A673 (cell line): ENCODE results near the gene EFCAB7. TPM values are rescaled to one million over a fixed set of nuclear protein-coding genes. Genes with fewer than 3 reads are reported as not detected.

ENCODE experiments used
- BruUV-seq: library from RNA; stranded (reverse); fragments of 400-500 nt; replicated peaks from 2 replicates; lab custom pipeline; 2021; lab: Mats Ljungman, UMichigan
- CTCF ChIA-PET: fragments of 300-600 bp; sonication (Branson Sonifier 250); formaldehyde crosslinking; loops from one replicate; lab custom pipeline; 2022; ENCODE audit warnings: antibody characterized with exemption; lab: Charles Lee
- POLR2A ChIA-PET: fragments of 300-600 bp; sonication (Branson Sonifier 250); formaldehyde crosslinking; loops from one replicate; lab custom pipeline; 2022; ENCODE audit warnings: antibody characterized with exemption; ENCODE audit not compliant: low non-redundant PET; lab: Charles Lee
- DNase-seq: peaks from one replicate; pipeline ENCODE4 v3.0.0-alpha.2; 2015; ENCODE audit warnings: low spot score
- H3K27ac ChIP-seq: fragments of 200-600 bp; sonication (generic); 2 replicates; pipeline ENCODE4 v1.5.1; 2016; ENCODE audit warnings: mixed run types, low read depth, mild to moderate bottlenecking, mixed read lengths, antibody characterized with exemption, low read length; ENCODE audit not compliant: poor library complexity, severe bottlenecking
- H3K27me3 ChIP-seq: fragments of 200-600 bp; sonication (generic); replicated peaks from 2 replicates; pipeline ENCODE4 v1.6.1; 2017; ENCODE audit warnings: mixed run types, low read depth, mild to moderate bottlenecking, mixed read lengths, antibody characterized with exemption, low read length; ENCODE audit not compliant: insufficient read depth, poor library complexity
- H3K36me3 ChIP-seq: fragments of 200-600 bp; sonication (generic); 2 replicates; pipeline ENCODE4 v1.6.1; 2016; ENCODE audit warnings: mixed run types, mild to moderate bottlenecking, mixed read lengths, antibody characterized with exemption, low read length; ENCODE audit not compliant: insufficient read depth, poor library complexity, severe bottlenecking
- H3K4me1 ChIP-seq: fragments of 200-600 bp; sonication (generic); 2 replicates; pipeline ENCODE4 v1.6.1; 2017; ENCODE audit warnings: mixed run types, mild to moderate bottlenecking, mixed read lengths, antibody characterized with exemption, low read length; ENCODE audit not compliant: insufficient read depth, poor library complexity, severe bottlenecking
- H3K4me3 ChIP-seq: fragments of 200-600 bp; sonication (generic); 2 replicates; pipeline ENCODE4 v1.5.1; 2016; ENCODE audit warnings: low read depth, mixed run types, mild to moderate bottlenecking, mixed read lengths, low read length; ENCODE audit not compliant: poor library complexity, severe bottlenecking
- H3K9me3 ChIP-seq: fragments of 200-600 bp; sonication (generic); 2 replicates; pipeline ENCODE4 v1.6.1; 2016; ENCODE audit warnings: mixed run types, low read depth, mild to moderate bottlenecking, mixed read lengths, antibody characterized with exemption, low read length; ENCODE audit not compliant: poor library complexity, severe bottlenecking
- EZH2 ChIP-seq: fragments of 200-600 bp; sonication (generic); IDR thresholded peaks from 2 replicates; pipeline ENCODE4 v1.6.1; 2017; ENCODE audit warnings: borderline replicate concordance, low read depth, mild to moderate bottlenecking, mixed read lengths, antibody characterized with exemption, low read length; ENCODE audit not compliant: poor library complexity, severe bottlenecking
- intact Hi-C: fragments of 100-400 bp; cut with micrococcal nuclease; formaldehyde crosslinking; loops from one replicate; pipeline ENCODE4 v1.10.0; 2022; ENCODE audit not compliant: unreplicated experiment
- total RNA-seq: library from RNA; stranded (reverse); gene quantifications from 2 replicates; pipeline ENCODE4 v1.2.3, GENCODE V29; 2021
- TF ChIP-seq, protein P1 (sequence below): fragments of 300-800, 200-600 bp; sonication (generic); conservative IDR thresholded peaks from 2 replicates; pipeline ENCODE4 v1.5.1; 2017; ENCODE audit warnings: low read depth, mild to moderate bottlenecking, antibody characterized with exemption, low read length, moderate library complexity, mixed read lengths

The EFCAB7 gene
- total RNA-seq, 1 experiment from 2014 or later = 21.6 TPM

DNA sequence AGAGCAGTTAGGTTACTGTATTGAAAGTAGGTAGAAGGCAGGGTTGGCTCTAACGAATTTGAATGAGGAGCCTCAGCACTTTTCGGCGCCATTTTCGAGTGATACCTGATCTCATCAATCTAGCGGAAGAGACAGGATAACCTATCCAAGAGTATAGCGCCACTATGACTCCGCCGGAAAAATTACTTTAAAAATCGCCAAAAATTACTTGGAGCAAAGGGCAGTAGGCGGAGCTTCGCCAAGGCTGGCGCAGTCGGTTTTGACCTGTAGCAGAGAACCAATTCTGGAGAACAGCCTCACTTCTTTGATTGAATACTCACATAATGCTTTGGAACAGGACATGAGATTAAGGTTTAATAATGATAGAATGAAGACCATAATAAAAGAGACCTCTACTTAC is 25.6 kb downstream of the EFCAB7 start:
- BruUV-seq = no TSS peak
- Histone ChIP-seq H3K9me3 (no peaks in the 10 kb centered on the region), H3K4me1 (no peaks in the 10 kb centered on the region), H3K27me3 (no peaks in the 10 kb centered on the region), H3K36me3 (no peaks in the 10 kb centered on the region), H3K4me3 (no peak overlapping the region), H3K27ac (no peak overlapping the region)
- POLR2A ChIA-PET = no interaction called here
- intact Hi-C loops = no loop called here
- DNase-seq = no peak
- CTCF ChIA-PET = no interaction called here
- TF ChIP-seq, protein P1, sequence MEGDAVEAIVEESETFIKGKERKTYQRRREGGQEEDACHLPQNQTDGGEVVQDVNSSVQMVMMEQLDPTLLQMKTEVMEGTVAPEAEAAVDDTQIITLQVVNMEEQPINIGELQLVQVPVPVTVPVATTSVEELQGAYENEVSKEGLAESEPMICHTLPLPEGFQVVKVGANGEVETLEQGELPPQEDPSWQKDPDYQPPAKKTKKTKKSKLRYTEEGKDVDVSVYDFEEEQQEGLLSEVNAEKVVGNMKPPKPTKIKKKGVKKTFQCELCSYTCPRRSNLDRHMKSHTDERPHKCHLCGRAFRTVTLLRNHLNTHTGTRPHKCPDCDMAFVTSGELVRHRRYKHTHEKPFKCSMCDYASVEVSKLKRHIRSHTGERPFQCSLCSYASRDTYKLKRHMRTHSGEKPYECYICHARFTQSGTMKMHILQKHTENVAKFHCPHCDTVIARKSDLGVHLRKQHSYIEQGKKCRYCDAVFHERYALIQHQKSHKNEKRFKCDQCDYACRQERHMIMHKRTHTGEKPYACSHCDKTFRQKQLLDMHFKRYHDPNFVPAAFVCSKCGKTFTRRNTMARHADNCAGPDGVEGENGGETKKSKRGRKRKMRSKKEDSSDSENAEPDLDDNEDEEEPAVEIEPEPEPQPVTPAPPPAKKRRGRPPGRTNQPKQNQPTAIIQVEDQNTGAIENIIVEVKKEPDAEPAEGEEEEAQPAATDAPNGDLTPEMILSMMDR = no peak
- TF ChIP-seq EZH2 = no peak

DNA sequence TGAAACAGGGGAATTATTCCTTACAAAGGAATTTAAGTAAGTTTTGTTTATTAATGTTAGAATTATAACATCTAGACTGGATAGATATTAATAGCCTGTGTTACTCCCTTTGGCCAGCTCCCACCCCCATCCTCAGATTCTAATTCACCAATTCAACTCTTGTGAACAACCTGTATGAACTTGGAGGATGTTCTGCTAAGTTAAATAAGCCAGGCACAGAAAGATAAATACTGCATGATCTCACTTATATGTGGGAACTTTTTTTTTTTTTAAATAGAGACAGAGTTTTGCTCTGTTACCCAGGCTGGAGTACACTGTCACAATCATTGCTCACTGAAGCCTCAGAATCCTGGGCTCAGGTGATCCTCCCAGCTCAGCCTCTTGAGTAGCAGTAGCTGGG is 32.2 kb downstream of the EFCAB7 start:
- Histone ChIP-seq H3K4me1 (no peaks in the 10 kb centered on the region), H3K9me3 (no peaks in the 10 kb centered on the region), H3K27ac (no peak overlapping the region), H3K36me3 (no peaks in the 10 kb centered on the region), H3K27me3 (no peaks in the 10 kb centered on the region), H3K4me3 (no peak overlapping the region)
- no peak for TF ChIP-seq EZH2
- no peak for DNase-seq
- ChIA-PET POLR2A (no interaction called here), CTCF (no interaction called here)
- no TSS peak for BruUV-seq
- intact Hi-C loops = loop anchor here (5.0 kb wide), 1 partner anchor 692 kb away; no protein-coding TSS in a partner anchor

DNA sequence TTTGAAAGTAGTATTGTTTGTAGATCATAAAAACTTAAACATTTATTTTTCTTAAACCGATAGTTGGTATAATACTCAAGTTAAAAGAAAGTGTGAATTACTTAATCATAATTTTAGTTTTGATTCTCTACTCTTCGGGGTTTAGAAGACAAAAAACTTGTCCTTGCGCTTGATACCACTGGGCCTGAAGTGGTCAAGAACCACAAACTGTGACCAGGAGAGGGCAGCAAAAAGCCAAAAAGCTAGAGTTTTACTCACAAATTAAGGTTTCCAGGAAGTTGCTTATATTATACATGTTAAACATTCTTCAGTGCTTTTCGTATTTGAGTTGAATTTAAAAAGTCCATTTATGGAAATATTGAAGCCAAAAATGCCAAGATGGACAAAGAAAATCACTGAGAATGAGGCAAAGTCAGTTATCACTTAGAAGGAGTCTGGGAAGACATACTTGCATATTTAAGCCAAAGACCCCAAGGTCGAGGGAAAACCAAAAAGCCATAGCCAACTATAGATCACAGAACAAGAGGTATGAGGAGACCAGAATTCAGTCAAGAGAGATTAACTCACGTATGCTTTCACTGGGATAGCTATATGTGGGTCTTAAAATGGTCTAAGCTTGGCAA is 34.2 kb downstream of the EFCAB7 start:
- Histone ChIP-seq H3K4me3 (no peak overlapping the region), H3K4me1 (no peaks in the 10 kb centered on the region), H3K36me3 (no peaks in the 10 kb centered on the region), H3K27me3 (no peaks in the 10 kb centered on the region), H3K27ac (no peak overlapping the region), H3K9me3 (no peaks in the 10 kb centered on the region)
- TF ChIP-seq, protein P1 = peak; percentile 71
- no peak for TF ChIP-seq EZH2
- no TSS peak for BruUV-seq
- POLR2A ChIA-PET = no interaction called here
- peak; percentile 54 for DNase-seq
- intact Hi-C loops = loop anchor here (5.0 kb wide), 1 partner anchor 690 kb away; no protein-coding TSS in a partner anchor
- CTCF ChIA-PET = interaction anchor here (0.6 to 1.3 kb wide), 4 partner anchors 10 to 690 kb away, joined by 3 to 7 read pairs (median 3); no protein-coding TSS in a partner anchor

DNA sequence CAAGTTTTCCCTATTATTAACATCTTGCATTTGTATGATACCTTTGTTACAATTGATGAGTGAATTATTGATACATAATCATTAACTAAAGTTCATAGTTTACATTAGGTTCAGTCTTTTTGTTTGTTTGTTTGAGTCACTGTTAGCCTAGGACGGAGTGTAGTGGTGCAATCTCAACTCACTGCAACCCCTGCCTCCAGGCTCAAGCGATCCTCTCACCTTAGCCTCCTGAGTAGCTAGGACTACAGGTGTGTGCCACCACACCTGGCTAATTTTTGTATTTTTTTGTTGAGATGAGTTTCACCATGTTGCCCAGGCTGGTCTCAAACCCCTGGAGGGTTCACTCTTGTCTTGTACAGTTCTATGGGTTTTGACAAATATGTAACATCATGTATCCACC is 36.0 kb downstream of the EFCAB7 start:
- no peak for TF ChIP-seq EZH2
- TF ChIP-seq, protein P1 = no peak
- no peak for DNase-seq
- no TSS peak for BruUV-seq
- H3K4me3 ChIP-seq = no peak overlapping the region
- intact Hi-C loops = loop anchor here (5.0 kb wide), 1 partner anchor 688 kb away; no protein-coding TSS in a partner anchor
- ChIA-PET POLR2A (no interaction called here), CTCF (no interaction called here)
- no peaks in the 10 kb centered on the region for H3K36me3 ChIP-seq
- no peaks in the 10 kb centered on the region for H3K4me1 ChIP-seq
- H3K9me3 ChIP-seq = no peaks in the 10 kb centered on the region
- no peak overlapping the region for H3K27ac ChIP-seq
- no peaks in the 10 kb centered on the region for H3K27me3 ChIP-seq
